ENCODE results near the gene CBLB. TPM values are rescaled to one million over a fixed set of nuclear protein-coding genes. Genes with fewer than 3 reads are reported as not detected.

The CBLB gene
- total RNA-seq, 1 experiment from 2014 or later, result 19.4 TPM

GRCh38 chr3:105649480-105649879 lies 219.3 kb downstream of the CBLB start:
- DNase-seq (ENCODE audit: extremely low read depth, low read depth), result no peak

- DNase-seq (ENCODE audit: extremely low read depth, low read depth), result peak; percentile 71
Measured at GRCh38 chr3:105647047-105647446, 221.8 kb downstream of the CBLB start.

- DNase-seq (ENCODE audit: extremely low read depth, low read depth), result no peak
Measured at GRCh38 chr3:105639131-105639530, 229.7 kb downstream of the CBLB start.

- no peak for DNase-seq (ENCODE audit: extremely low read depth, low read depth)
Measured at GRCh38 chr3:105634708-105635107, 234.1 kb downstream of the CBLB start.

- DNase-seq (ENCODE audit: extremely low read depth, low read depth), result no peak
Measured at GRCh38 chr3:105629718-105630117, 239.1 kb downstream of the CBLB start.

- DNase-seq (ENCODE audit: extremely low read depth, low read depth), result no peak
Measured at GRCh38 chr3:105626739-105627138, 242.1 kb downstream of the CBLB start.

- DNase-seq (ENCODE audit: extremely low read depth, low read depth), result no peak
Measured at GRCh38 chr3:105622169-105622568, 246.6 kb downstream of the CBLB start.

- DNase-seq (ENCODE audit: extremely low read depth, low read depth), result no peak
Measured at GRCh38 chr3:105620236-105620635, 248.6 kb downstream of the CBLB start.

- no peak for DNase-seq (ENCODE audit: extremely low read depth, low read depth)
Measured at GRCh38 chr3:105619651-105620050, 249.2 kb downstream of the CBLB start.

GRCh38 chr3:105618556-105618955 lies 250.3 kb downstream of the CBLB start:
- DNase-seq (ENCODE audit: extremely low read depth, low read depth), result no peak

- no peak for DNase-seq (ENCODE audit: extremely low read depth, low read depth)
Measured at GRCh38 chr3:105616374-105617121, 252.3 kb downstream of the CBLB start.

GRCh38 chr3:105615814-105616213 lies 253.0 kb downstream of the CBLB start:
- no peak for DNase-seq (ENCODE audit: extremely low read depth, low read depth)

- no peak for DNase-seq (ENCODE audit: extremely low read depth, low read depth)
Measured at GRCh38 chr3:105614288-105615030, 254.4 kb downstream of the CBLB start.

- DNase-seq (ENCODE audit: extremely low read depth, low read depth), result no peak
Measured at GRCh38 chr3:105613120-105613519, 255.7 kb downstream of the CBLB start.

GRCh38 chr3:105611304-105612192 lies 257.3 kb downstream of the CBLB start:
- no peak for DNase-seq (ENCODE audit: extremely low read depth, low read depth)

GRCh38 chr3:105610473-105610872 lies 258.3 kb downstream of the CBLB start:
- DNase-seq (ENCODE audit: extremely low read depth, low read depth), result no peak

- DNase-seq (ENCODE audit: extremely low read depth, low read depth), result no peak
Measured at GRCh38 chr3:105608623-105609022, 260.2 kb downstream of the CBLB start.

- DNase-seq (ENCODE audit: extremely low read depth, low read depth), result no peak
Measured at GRCh38 chr3:105606016-105606415, 262.8 kb downstream of the CBLB start.

Measured in NCI-H460 (cell line).